T-helper 2 cell treated with Interferon-gamma antibody and Interleukin-4, amounts not matched to agents 100 ng/mL and 5 ng/mL, for 36 hours (primary cell): ENCODE results near the gene EFS. TPM values are rescaled to one million over a fixed set of nuclear protein-coding genes. Genes with fewer than 3 reads are reported as not detected.

Experiments
- intact Hi-C: fragments of 100-400 bp; cut with micrococcal nuclease; formaldehyde crosslinking; loops from one replicate; pipeline ENCODE4 v1.15.1; 2023
- total RNA-seq: library from RNA; stranded (reverse); gene quantifications from 2 replicates; pipeline ENCODE4 v1.2.3, GENCODE V29; 2022

EFS gene
- total RNA-seq, 1 donor from 2014 or later: not detected

- intact Hi-C loops: no loop called here
Observed at GRCh38 chr14:23359167-23359626, 5.8 kb downstream of the EFS start.

- intact Hi-C loops: no loop called here
Observed at GRCh38 chr14:23358553-23359166, 6.3 kb downstream of the EFS start.

GRCh38 chr14:23358042-23358441 lies 6.9 kb downstream of the EFS start:
- intact Hi-C loops: no loop called here

GRCh38 chr14:23357261-23357660 lies 7.7 kb downstream of the EFS start:
- intact Hi-C loops: no loop called here

GRCh38 chr14:23356662-23357061 lies 8.3 kb downstream of the EFS start:
- intact Hi-C loops: no loop called here

- intact Hi-C loops: no loop called here
Observed at GRCh38 chr14:23355871-23356435, 9.0 kb downstream of the EFS start.

- intact Hi-C loops: no loop called here
Observed at GRCh38 chr14:23354990-23355389, 10.0 kb downstream of the EFS start.

- intact Hi-C loops: no loop called here
Observed at GRCh38 chr14:23353433-23353780, 11.6 kb downstream of the EFS start.

GRCh38 chr14:23352506-23353432 lies 12.2 kb downstream of the EFS start, which contains the start of gene SLC22A17:
Gene SLC22A17 (minus strand): TSS chr14:23352887.
- intact Hi-C loops: no loop called here

- intact Hi-C loops: no loop called here
Observed at GRCh38 chr14:23351681-23352505, 13.1 kb downstream of the EFS start.

GRCh38 chr14:23349156-23349845 lies 15.7 kb downstream of the EFS start:
- intact Hi-C loops: no loop called here

- intact Hi-C loops: no loop called here
Observed at GRCh38 chr14:23348297-23348655, 16.7 kb downstream of the EFS start.

GRCh38 chr14:23347406-23348296 lies 17.3 kb downstream of the EFS start:
- intact Hi-C loops: no loop called here

- intact Hi-C loops: no loop called here
Observed at GRCh38 chr14:23346693-23347405, 18.1 kb downstream of the EFS start.

- intact Hi-C loops: no loop called here
Observed at GRCh38 chr14:23345987-23346692, 18.8 kb downstream of the EFS start.

GRCh38 chr14:23344481-23344880 lies 20.5 kb downstream of the EFS start:
- intact Hi-C loops: no loop called here

GRCh38 chr14:23339506-23340268 lies 25.3 kb downstream of the EFS start:
- intact Hi-C loops: no loop called here

- intact Hi-C loops: no loop called here
Observed at GRCh38 chr14:23335623-23336022, 29.3 kb downstream of the EFS start.
